H9 (cell line): ENCODE data around the gene SH3PXD2B. TPM values are rescaled to one million over a fixed set of nuclear protein-coding genes. Genes with fewer than 3 reads are reported as not detected.

Source experiments
- DNase-seq: peaks from one replicate; pipeline ENCODE4 v3.0.0-alpha.2; 2017
- H2AFZ ChIP-seq: one replicate; pipeline ENCODE4 v1.6.1; 2013; ENCODE audit warnings: mild to moderate bottlenecking, low read length, control low read depth, moderate library complexity
- H2AK5ac ChIP-seq: 2 replicates; pipeline ENCODE4 v1.6.1; 2013; ENCODE audit warnings: low read length, control low read depth, mixed read lengths; ENCODE audit not compliant: insufficient read length
- H2BK120ac ChIP-seq: one replicate; pipeline ENCODE4 v1.6.1; 2013; ENCODE audit warnings: low read depth, mild to moderate bottlenecking, low read length, control low read depth, inconsistent platforms; ENCODE audit not compliant: poor library complexity, severe bottlenecking
- H2BK12ac ChIP-seq: 2 replicates; pipeline ENCODE4 v1.6.1; 2013; ENCODE audit warnings: low read length, control low read depth, mixed read lengths, low read depth; ENCODE audit not compliant: insufficient read length
- H2BK15ac ChIP-seq: 2 replicates; pipeline ENCODE4 v1.6.1; 2013; ENCODE audit warnings: low read depth, low read length, control low read depth
- H2BK20ac ChIP-seq: one replicate; pipeline ENCODE4 v1.6.1; 2013; ENCODE audit warnings: low read depth, mild to moderate bottlenecking, low read length, control low read depth, inconsistent platforms; ENCODE audit not compliant: poor library complexity, severe bottlenecking
- H2BK5ac ChIP-seq: 2 replicates; pipeline ENCODE4 v1.6.1; 2013; ENCODE audit warnings: low read length, control low read depth, mixed read lengths; ENCODE audit not compliant: insufficient read length
- H3K14ac ChIP-seq: 2 replicates; pipeline ENCODE4 v1.6.1; 2013; ENCODE audit warnings: low read length, control low read depth; ENCODE audit not compliant: insufficient read depth
- H3K18ac ChIP-seq: 2 replicates; pipeline ENCODE4 v1.6.1; 2013; ENCODE audit warnings: low read depth, mild to moderate bottlenecking, mixed read lengths, low read length, control low read depth; ENCODE audit not compliant: insufficient read length
- H3K23ac ChIP-seq: 2 replicates; pipeline ENCODE4 v1.6.1; 2013; ENCODE audit warnings: low read length, control low read depth, mixed read lengths, low read depth; ENCODE audit not compliant: insufficient read length
- H3K23me2 ChIP-seq: 2 replicates; pipeline ENCODE4 v1.6.1; 2013; ENCODE audit warnings: low read depth, mild to moderate bottlenecking, mixed read lengths, low read length, control low read depth; ENCODE audit not compliant: insufficient read length, poor library complexity, severe bottlenecking
- H3K27ac ChIP-seq: 2 replicates; pipeline ENCODE4 v1.5.1; 2013; ENCODE audit warnings: low read length, control low read depth, mixed read lengths, low read depth; ENCODE audit not compliant: insufficient read length
- H3K27me3 ChIP-seq: 2 replicates; pipeline ENCODE4 v1.6.1; 2013; ENCODE audit warnings: low read length, control low read depth, inconsistent platforms; ENCODE audit not compliant: insufficient read depth
- H3K4ac ChIP-seq: 2 replicates; pipeline ENCODE4 v1.6.1; 2013; ENCODE audit warnings: low read depth, mild to moderate bottlenecking, control low read depth, inconsistent platforms, low read length, moderate library complexity
- H3K4me1 ChIP-seq: 2 replicates; pipeline ENCODE4 v1.6.1; 2013; ENCODE audit warnings: low read length, control low read depth, inconsistent platforms; ENCODE audit not compliant: insufficient read depth
- H3K4me2 ChIP-seq: 2 replicates; pipeline ENCODE4 v1.6.1; 2013; ENCODE audit warnings: low read length, control low read depth, mixed read lengths; ENCODE audit not compliant: insufficient read length, insufficient read depth
- H3K56ac ChIP-seq: 2 replicates; pipeline ENCODE4 v1.6.1; 2013; ENCODE audit warnings: low read depth, mild to moderate bottlenecking, mixed read lengths, low read length, control low read depth; ENCODE audit not compliant: insufficient read length
- H3K79me1 ChIP-seq: 2 replicates; pipeline ENCODE4 v1.6.1; 2013; ENCODE audit warnings: low read depth, mild to moderate bottlenecking, moderate library complexity, low read length, control low read depth, inconsistent platforms; ENCODE audit not compliant: insufficient read depth, poor library complexity, severe bottlenecking
- H3K79me2 ChIP-seq: 2 replicates; pipeline ENCODE4 v1.6.1; 2013; ENCODE audit warnings: low read length, control low read depth, inconsistent platforms; ENCODE audit not compliant: insufficient read depth
- H3K9ac ChIP-seq: 2 replicates; pipeline ENCODE4 v1.6.1; 2013; ENCODE audit warnings: low read length, control low read depth, mixed read lengths; ENCODE audit not compliant: insufficient read length; ENCODE audit errors: extremely low read depth
- H3K9me3 ChIP-seq: one replicate; pipeline ENCODE4 v1.6.1; 2013; ENCODE audit warnings: low read depth, low read length, inconsistent platforms; ENCODE audit not compliant: control insufficient read depth
- H3T11ph ChIP-seq: one replicate; pipeline ENCODE4 v1.6.1; 2013; ENCODE audit warnings: mild to moderate bottlenecking, low read length, control low read depth, inconsistent platforms
- H4K20me1 ChIP-seq: one replicate; pipeline ENCODE4 v1.6.1; 2013; ENCODE audit not compliant: control insufficient read depth, insufficient read length, insufficient read depth
- H4K5ac ChIP-seq: 2 replicates; pipeline ENCODE4 v1.6.1; 2013; ENCODE audit warnings: low read depth, mild to moderate bottlenecking, mixed read lengths, low read length, control low read depth; ENCODE audit not compliant: insufficient read length
- H4K8ac ChIP-seq: replicated peaks from 2 replicates; pipeline ENCODE4 v1.6.1; 2013; ENCODE audit warnings: low read length, control low read depth, mixed read lengths, low read depth; ENCODE audit not compliant: insufficient read length
- H4K91ac ChIP-seq: 2 replicates; pipeline ENCODE4 v1.6.1; 2013; ENCODE audit warnings: low read depth, mild to moderate bottlenecking, moderate library complexity, mixed read lengths, low read length, control low read depth; ENCODE audit not compliant: insufficient read length
- H3K27ac Mint-ChIP-seq, 3 experiments: 2 replicates in 2 of 3; 3 replicates in 1 of 3; pipeline ENCODE4 v1.8.0; 2020 to 2021; ENCODE audit warnings: mixed read lengths in 3 of 3, mild to moderate bottlenecking in 1 of 3, moderate library complexity in 1 of 3
- H3K27me3 Mint-ChIP-seq: 2 replicates; pipeline ENCODE4 v1.8.0; 2021; ENCODE audit warnings: low read depth, mild to moderate bottlenecking, moderate library complexity, mixed read lengths
- H3K36me3 Mint-ChIP-seq, 3 experiments: 2 replicates in 2 of 3; 3 replicates in 1 of 3; pipeline ENCODE4 v1.8.0; 2020 to 2021; ENCODE audit warnings: low read depth in 3 of 3, mixed read lengths in 3 of 3; ENCODE audit not compliant: insufficient read depth in 1 of 3
- H3K4me1 Mint-ChIP-seq, 2 experiments: 2 replicates each; pipeline ENCODE4 v1.8.0; 2020; ENCODE audit warnings: mixed read lengths in 2 of 2
- H3K4me3 Mint-ChIP-seq, 2 experiments: 2 replicates in 1 of 2; 3 replicates in 1 of 2; pipeline ENCODE4 v1.8.0; 2020 to 2021; ENCODE audit warnings: mild to moderate bottlenecking in 2 of 2, mixed read lengths in 2 of 2, moderate library complexity in 1 of 2
- H3K9me3 Mint-ChIP-seq, 2 experiments: 2 replicates in 1 of 2; 3 replicates in 1 of 2; pipeline ENCODE4 v1.8.0; 2020; ENCODE audit warnings: mild to moderate bottlenecking in 2 of 2, mixed read lengths in 2 of 2, moderate library complexity in 1 of 2
- WGBS: extraction: QIAGEN DNeasy Blood & Tissue Kit; methylation state at CpG from one replicate; pipeline ENCODE4 v1.1.7; 2013; ENCODE audit warnings: missing lambda C conversion rate, low lambda C conversion rate, mixed read lengths; ENCODE audit not compliant: insufficient read length; ENCODE audit errors: extremely low coverage; 5-methylcytosine and 5-hydroxymethylcytosine counted together
- total RNA-seq: library from RNA; stranded (reverse); gene quantifications from 2 replicates; pipeline ENCODE4 v1.2.1, GENCODE V29; 2021
- TF ChIP-seq, protein P1 (sequence below): fragments of 200-600 bp; sonication (generic); conservative IDR thresholded peaks from 3 replicates; pipeline ENCODE4 v1.8.0; 2021; ENCODE audit warnings: antibody characterized with exemption, mild to moderate bottlenecking

The SH3PXD2B gene
- total RNA-seq, 1 experiment from 2014 or later = 49.0 TPM

DNA sequence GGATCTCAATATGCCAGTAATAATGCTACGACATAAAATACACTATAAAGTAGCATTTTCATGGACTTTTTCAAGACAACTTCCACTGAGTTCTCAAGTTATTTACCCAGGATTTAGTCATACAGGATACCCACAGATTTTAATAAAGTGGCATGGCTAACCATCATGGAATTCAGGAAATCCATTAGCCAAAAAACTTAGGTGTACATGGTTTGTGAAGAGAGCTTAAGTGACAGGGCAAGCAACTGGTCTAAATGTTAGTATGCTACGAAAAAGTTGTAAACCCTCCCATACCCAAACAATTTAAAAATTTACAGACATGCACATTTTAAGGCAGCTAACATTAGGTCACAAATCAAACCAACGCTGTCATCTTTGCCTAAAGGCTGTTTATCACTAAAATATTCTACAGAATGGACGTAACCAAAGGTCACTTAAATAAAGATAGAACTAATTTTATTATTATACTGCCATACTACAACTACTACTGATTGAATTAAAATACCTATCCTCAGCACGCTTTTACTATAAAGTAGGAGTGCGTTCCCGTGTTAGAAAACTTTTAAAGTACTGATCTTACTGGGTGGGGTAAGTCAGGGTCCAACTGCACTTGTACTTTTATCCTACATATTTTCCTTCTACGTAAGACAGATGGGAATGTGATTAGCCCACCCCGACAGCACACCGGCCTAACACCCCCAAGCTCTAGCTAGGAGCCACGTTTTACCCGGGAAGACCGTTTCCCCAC, 171.9 kb downstream of the SH3PXD2B start:
- Histone ChIP-seq H3T11ph (no peak overlapping the region), H3K23me2 (peaks cover 6% of the 10 kb centered on the region), H3K27me3 (no peaks in the 10 kb centered on the region), H2AK5ac (no peak overlapping the region), H3K14ac (peak overlapping the region; percentile 72; the same call in 1 of the 2 replicates), H3K4ac (no peak overlapping the region), H3K79me2 (peaks cover 39% of the 10 kb centered on the region; the same call in 1 of the 2 replicates), H4K20me1 (no peaks in the 10 kb centered on the region), H3K27ac (peak overlapping the region; percentile 7), H4K91ac (no peak overlapping the region), H2BK120ac (no peak overlapping the region), H3K4me2 (peak overlapping the region; percentile 96), H4K8ac (no peak overlapping the region), H2AFZ (no peak overlapping the region), H3K18ac (peak overlapping the region; percentile 3), H3K56ac (no peak overlapping the region), H2BK20ac (no peak overlapping the region), H2BK12ac (no peak overlapping the region), H3K23ac (no peak overlapping the region), H4K5ac (no peak overlapping the region), H2BK5ac (no peak overlapping the region), H3K4me1 (peaks cover 4% of the 10 kb centered on the region; the same call in 1 of the 2 replicates), H3K79me1 (no peaks in the 10 kb centered on the region), H3K9me3 (no peaks in the 10 kb centered on the region), H3K9ac (peak overlapping the region; percentile 95), H2BK15ac (no peak overlapping the region)
- Mint-ChIP-seq H3K36me3 (peaks cover 0 to 16% (median 9%) of the 10 kb centered on the region in 3 experiments; a peak in 5 of 7 replicates), H3K4me3 (peak overlapping the region; percentile 96 to 98), H3K9me3 (no peaks in the 10 kb centered on the region; a peak in 1 of 5 replicates), H3K27me3 (no peaks in the 10 kb centered on the region), H3K4me1 (peaks cover 30 to 36% of the 10 kb centered on the region in 2 experiments), H3K27ac (peak overlapping the region; percentile 94 to 97 (median 97))
- no CpG with 5 or more reads among the region's 13 CpGs for WGBS
- DNase-seq = no peak
- TF ChIP-seq, protein P1, sequence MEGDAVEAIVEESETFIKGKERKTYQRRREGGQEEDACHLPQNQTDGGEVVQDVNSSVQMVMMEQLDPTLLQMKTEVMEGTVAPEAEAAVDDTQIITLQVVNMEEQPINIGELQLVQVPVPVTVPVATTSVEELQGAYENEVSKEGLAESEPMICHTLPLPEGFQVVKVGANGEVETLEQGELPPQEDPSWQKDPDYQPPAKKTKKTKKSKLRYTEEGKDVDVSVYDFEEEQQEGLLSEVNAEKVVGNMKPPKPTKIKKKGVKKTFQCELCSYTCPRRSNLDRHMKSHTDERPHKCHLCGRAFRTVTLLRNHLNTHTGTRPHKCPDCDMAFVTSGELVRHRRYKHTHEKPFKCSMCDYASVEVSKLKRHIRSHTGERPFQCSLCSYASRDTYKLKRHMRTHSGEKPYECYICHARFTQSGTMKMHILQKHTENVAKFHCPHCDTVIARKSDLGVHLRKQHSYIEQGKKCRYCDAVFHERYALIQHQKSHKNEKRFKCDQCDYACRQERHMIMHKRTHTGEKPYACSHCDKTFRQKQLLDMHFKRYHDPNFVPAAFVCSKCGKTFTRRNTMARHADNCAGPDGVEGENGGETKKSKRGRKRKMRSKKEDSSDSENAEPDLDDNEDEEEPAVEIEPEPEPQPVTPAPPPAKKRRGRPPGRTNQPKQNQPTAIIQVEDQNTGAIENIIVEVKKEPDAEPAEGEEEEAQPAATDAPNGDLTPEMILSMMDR = no peak
